SK-N-SH treated with all-trans-retinoic acid at 6 μM for 48 hours (cell line): ENCODE data around the gene NPAS3.

Experiments
- ATAC-seq: fragments of 200-7000 bp; cut with Tn5 transposase; 3 replicates; pipeline ENCODE4 v1.9.1; 2020; ENCODE audit warnings: mild to moderate bottlenecking, moderate library complexity
- ARNTL ChIP-seq: fragments of 450-650 bp; formaldehyde crosslinking; IDR thresholded peaks from 2 replicates; pipeline ENCODE4 v1.5.0; 2020; ENCODE audit warnings: low read depth, mild to moderate bottlenecking, moderate library complexity, borderline replicate concordance
- BACH2 ChIP-seq: fragments of 250-450 bp; sonication (Bioruptor Pico); IDR thresholded peaks from 2 replicates; pipeline ENCODE4 v1.9.0; 2021; ENCODE audit warnings: mild to moderate bottlenecking, borderline replicate concordance
- CSDC2 ChIP-seq: fragments of 250-450 bp; sonication (Bioruptor Pico); IDR thresholded peaks from 2 replicates; pipeline ENCODE4 v1.5.0; 2020; ENCODE audit warnings: mild to moderate bottlenecking, moderate library complexity
- ESRRG ChIP-seq: fragments of 250-450 bp; sonication (Bioruptor Pico); IDR thresholded peaks from 2 replicates; pipeline ENCODE4 v1.6.1; 2021; ENCODE audit warnings: mild to moderate bottlenecking
- ISL1 ChIP-seq: fragments of 250-450 bp; sonication (Bioruptor Pico); IDR thresholded peaks from 2 replicates; pipeline ENCODE4 v2.1.2; 2022; ENCODE audit warnings: mild to moderate bottlenecking, moderate library complexity
- OSR1 ChIP-seq: fragments of 250-450 bp; sonication (Bioruptor Pico); IDR thresholded peaks from 2 replicates; pipeline ENCODE4 v1.8.0; 2022; ENCODE audit warnings: moderate library complexity, mild to moderate bottlenecking, inconsistent platforms
- POU6F1 ChIP-seq: fragments of 250-450 bp; sonication (Bioruptor Pico); IDR thresholded peaks from 2 replicates; pipeline ENCODE4 v1.8.0; 2021; ENCODE audit warnings: low read depth, mild to moderate bottlenecking, moderate library complexity, borderline replicate concordance
- PPARA ChIP-seq: fragments of 250-450 bp; sonication (Bioruptor Pico); IDR thresholded peaks from 2 replicates; pipeline ENCODE4 v1.5.0; 2020; ENCODE audit warnings: mild to moderate bottlenecking, borderline replicate concordance
- RARB ChIP-seq: fragments of 250-450 bp; sonication (Bioruptor Pico); IDR thresholded peaks from 2 replicates; pipeline ENCODE4 v1.8.0; 2021; ENCODE audit warnings: mild to moderate bottlenecking, moderate library complexity
- SNAI2 ChIP-seq: fragments of 250-450 bp; sonication (Bioruptor Pico); IDR thresholded peaks from 2 replicates; pipeline ENCODE4 v1.5.0; 2020; ENCODE audit warnings: mild to moderate bottlenecking, moderate library complexity
- TCF4 ChIP-seq: fragments of 250-450 bp; sonication (Bioruptor Pico); IDR thresholded peaks from 2 replicates; pipeline ENCODE4 v1.8.0; 2021; ENCODE audit warnings: mild to moderate bottlenecking, moderate library complexity, borderline replicate concordance
- ZFP3 ChIP-seq: fragments of 250-450 bp; sonication (Bioruptor Pico); IDR thresholded peaks from 2 replicates; pipeline ENCODE4 v1.5.0; 2020; ENCODE audit warnings: mild to moderate bottlenecking, moderate library complexity
- ZNF565 ChIP-seq: fragments of 450-650 bp; formaldehyde crosslinking; conservative IDR thresholded peaks from 2 replicates; pipeline ENCODE4 v1.5.0; 2020; ENCODE audit warnings: low read depth, mild to moderate bottlenecking, moderate library complexity
- ZNF70 ChIP-seq: fragments of 450-650 bp; formaldehyde crosslinking; IDR thresholded peaks from 2 replicates; pipeline ENCODE4 v1.5.0; 2020; ENCODE audit warnings: mild to moderate bottlenecking, moderate library complexity
- TF ChIP-seq, protein P1 (sequence below): fragments of 250-450 bp; sonication (Bioruptor Pico); IDR thresholded peaks from 2 replicates; pipeline ENCODE4 v1.5.1; 2021; ENCODE audit warnings: mild to moderate bottlenecking, moderate library complexity
- TF ChIP-seq, protein P2 (sequence below): fragments of 250-450 bp; sonication (Bioruptor Pico); IDR thresholded peaks from 2 replicates; pipeline ENCODE4 v1.8.0; 2020; ENCODE audit warnings: mild to moderate bottlenecking, moderate library complexity, borderline replicate concordance
- TF ChIP-seq, protein P3 (sequence below): fragments of 250-450 bp; sonication (Bioruptor Pico); IDR thresholded peaks from 2 replicates; pipeline ENCODE4 v1.5.0; 2020; ENCODE audit warnings: mild to moderate bottlenecking, moderate library complexity

Gene NPAS3

DNA sequence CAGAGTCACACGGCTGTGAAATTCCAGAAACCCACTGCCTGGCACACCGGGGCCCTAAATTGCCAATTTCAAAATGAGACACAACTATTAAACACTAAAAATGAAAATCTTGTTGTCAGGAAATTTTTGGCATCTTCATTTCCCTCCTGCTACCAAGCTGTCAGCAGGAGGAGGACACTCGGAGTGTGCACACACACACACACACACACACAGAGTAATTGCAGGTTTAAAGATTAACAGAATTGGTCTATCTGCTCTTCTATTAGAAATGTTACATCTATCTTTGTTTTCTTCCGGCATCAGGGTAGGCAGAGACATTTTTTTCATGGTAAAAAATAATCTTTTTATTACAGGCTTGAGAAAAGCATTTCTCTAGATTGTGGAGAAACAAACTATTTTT, 698.0 kb downstream of the NPAS3 start:
- no peak for ATAC-seq
- TF ChIP-seq CSDC2 (CRISPR knock-in tag), result no peak
- no peak for TF ChIP-seq ZNF70
- TF ChIP-seq, protein P1, sequence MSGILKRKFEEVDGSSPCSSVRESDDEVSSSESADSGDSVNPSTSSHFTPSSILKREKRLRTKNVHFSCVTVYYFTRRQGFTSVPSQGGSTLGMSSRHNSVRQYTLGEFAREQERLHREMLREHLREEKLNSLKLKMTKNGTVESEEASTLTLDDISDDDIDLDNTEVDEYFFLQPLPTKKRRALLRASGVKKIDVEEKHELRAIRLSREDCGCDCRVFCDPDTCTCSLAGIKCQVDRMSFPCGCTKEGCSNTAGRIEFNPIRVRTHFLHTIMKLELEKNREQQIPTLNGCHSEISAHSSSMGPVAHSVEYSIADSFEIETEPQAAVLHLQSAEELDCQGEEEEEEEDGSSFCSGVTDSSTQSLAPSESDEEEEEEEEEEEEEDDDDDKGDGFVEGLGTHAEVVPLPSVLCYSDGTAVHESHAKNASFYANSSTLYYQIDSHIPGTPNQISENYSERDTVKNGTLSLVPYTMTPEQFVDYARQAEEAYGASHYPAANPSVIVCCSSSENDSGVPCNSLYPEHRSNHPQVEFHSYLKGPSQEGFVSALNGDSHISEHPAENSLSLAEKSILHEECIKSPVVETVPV (CRISPR knock-in tag), result no peak
- no peak for TF ChIP-seq PPARA
- TF ChIP-seq ISL1, result no peak
- TF ChIP-seq OSR1 (CRISPR knock-in tag), result no peak
- TF ChIP-seq RARB, result no peak
- TF ChIP-seq, all 23 proteins: peak for 0

DNA sequence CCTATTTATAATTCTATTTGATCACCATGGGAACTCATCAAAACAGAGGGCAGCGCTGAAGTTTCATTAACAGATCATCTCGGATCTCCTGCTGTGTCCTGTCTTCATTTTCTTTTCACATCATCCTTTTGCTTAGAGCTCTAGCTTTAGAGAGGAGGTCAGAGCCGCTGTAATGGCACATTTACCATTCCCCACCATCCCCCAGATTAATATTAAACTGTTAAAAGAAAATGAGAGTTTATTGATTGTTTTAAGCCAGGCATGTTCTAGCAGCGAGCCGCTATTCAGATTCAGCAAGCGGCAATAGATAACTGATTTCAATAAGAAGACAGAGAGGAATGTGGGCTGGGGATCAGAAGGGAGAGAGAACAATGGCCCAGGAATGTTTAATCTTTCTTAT, 703.4 kb downstream of the NPAS3 start:
- ATAC-seq, result no peak
- no peak for TF ChIP-seq BACH2
- TF ChIP-seq, protein P2, sequence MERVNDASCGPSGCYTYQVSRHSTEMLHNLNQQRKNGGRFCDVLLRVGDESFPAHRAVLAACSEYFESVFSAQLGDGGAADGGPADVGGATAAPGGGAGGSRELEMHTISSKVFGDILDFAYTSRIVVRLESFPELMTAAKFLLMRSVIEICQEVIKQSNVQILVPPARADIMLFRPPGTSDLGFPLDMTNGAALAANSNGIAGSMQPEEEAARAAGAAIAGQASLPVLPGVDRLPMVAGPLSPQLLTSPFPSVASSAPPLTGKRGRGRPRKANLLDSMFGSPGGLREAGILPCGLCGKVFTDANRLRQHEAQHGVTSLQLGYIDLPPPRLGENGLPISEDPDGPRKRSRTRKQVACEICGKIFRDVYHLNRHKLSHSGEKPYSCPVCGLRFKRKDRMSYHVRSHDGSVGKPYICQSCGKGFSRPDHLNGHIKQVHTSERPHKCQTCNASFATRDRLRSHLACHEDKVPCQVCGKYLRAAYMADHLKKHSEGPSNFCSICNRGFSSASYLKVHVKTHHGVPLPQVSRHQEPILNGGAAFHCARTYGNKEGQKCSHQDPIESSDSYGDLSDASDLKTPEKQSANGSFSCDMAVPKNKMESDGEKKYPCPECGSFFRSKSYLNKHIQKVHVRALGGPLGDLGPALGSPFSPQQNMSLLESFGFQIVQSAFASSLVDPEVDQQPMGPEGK (CRISPR knock-in tag), result no peak
- TF ChIP-seq, protein P1 (CRISPR knock-in tag), result no peak
- no peak for TF ChIP-seq ZFP3 (CRISPR knock-in tag)
- TF ChIP-seq TCF4 (CRISPR knock-in tag), result no peak

DNA sequence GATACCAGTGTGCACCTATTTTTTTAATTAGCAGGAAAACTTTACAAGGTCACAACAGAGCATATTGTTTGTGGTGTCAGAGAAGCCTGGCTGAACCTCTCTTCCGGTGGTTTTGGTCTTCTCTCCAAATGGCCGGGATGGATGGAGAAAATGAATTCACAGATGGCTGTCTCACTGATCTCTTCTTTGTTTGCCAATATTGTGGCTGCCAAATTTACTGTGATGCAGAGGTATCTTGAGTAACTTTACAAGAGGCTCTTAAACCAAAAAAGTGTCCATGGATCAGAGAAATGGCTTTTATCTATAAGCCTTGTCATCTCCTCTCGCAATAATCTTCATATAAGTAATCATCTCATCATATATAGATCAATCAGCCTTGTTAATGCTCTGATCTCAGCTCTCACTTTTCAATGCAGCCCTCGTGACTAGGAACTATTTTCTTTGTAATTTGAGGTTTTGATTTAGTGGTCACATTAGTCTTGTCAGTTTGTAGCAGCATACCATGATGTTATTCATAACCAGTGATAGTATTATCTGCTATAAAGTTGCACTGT, 704.1 kb downstream of the NPAS3 start:
- peak; percentile 40 for TF ChIP-seq ISL1
- TF ChIP-seq, protein P3, sequence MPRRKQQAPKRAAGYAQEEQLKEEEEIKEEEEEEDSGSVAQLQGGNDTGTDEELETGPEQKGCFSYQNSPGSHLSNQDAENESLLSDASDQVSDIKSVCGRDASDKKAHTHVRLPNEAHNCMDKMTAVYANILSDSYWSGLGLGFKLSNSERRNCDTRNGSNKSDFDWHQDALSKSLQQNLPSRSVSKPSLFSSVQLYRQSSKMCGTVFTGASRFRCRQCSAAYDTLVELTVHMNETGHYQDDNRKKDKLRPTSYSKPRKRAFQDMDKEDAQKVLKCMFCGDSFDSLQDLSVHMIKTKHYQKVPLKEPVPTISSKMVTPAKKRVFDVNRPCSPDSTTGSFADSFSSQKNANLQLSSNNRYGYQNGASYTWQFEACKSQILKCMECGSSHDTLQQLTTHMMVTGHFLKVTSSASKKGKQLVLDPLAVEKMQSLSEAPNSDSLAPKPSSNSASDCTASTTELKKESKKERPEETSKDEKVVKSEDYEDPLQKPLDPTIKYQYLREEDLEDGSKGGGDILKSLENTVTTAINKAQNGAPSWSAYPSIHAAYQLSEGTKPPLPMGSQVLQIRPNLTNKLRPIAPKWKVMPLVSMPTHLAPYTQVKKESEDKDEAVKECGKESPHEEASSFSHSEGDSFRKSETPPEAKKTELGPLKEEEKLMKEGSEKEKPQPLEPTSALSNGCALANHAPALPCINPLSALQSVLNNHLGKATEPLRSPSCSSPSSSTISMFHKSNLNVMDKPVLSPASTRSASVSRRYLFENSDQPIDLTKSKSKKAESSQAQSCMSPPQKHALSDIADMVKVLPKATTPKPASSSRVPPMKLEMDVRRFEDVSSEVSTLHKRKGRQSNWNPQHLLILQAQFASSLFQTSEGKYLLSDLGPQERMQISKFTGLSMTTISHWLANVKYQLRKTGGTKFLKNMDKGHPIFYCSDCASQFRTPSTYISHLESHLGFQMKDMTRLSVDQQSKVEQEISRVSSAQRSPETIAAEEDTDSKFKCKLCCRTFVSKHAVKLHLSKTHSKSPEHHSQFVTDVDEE (CRISPR knock-in tag), result no peak
- ATAC-seq, result no peak

DNA sequence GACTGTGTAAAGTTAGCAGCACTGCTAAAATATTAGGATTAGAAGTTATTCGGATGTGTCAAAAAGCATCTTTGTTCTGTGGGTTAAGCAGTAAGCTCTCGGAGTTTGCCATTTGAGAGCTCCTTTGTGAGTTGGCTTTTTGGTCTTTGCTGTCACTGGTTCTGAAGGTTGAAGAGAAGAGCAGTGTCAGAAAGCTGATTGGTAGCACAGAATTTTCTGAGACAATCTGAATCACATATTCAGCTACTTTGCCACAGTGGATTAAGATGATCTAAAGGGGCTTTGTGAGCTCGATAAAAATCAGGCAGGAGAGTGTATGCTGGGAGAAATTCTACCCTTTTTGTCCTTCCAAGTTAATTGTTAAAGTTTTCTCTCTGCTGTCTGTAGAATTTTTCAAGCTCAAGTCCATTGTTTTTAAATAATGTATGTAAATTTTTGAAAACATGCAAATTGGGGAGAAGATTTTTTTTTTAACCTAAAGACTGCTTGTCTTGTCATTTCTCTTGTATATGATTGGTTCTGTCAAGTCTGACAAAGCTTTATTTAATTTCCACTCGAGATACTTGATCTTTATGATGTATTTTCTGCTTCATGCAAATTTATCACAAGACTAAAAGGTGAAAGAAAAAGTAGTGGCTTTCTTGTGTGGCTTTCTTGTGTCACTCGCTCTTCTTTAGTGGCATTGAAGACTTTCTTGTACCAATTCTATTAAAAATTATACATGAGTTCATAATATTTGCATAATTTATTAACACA, 704.9 kb downstream of the NPAS3 start:
- no peak for ATAC-seq
- TF ChIP-seq ZNF565 (CRISPR knock-in tag), result no peak
- no peak for TF ChIP-seq ZFP3 (CRISPR knock-in tag)
- TF ChIP-seq BACH2, result no peak
- no peak for TF ChIP-seq POU6F1
- TF ChIP-seq, protein P3 (CRISPR knock-in tag), result no peak
- TF ChIP-seq ESRRG (CRISPR knock-in tag), result no peak
- no peak for TF ChIP-seq PPARA
- TF ChIP-seq OSR1 (CRISPR knock-in tag), result no peak
- no peak for TF ChIP-seq CSDC2 (CRISPR knock-in tag)
- TF ChIP-seq SNAI2, result no peak
- no peak for TF ChIP-seq TCF4 (CRISPR knock-in tag)
- TF ChIP-seq ARNTL (CRISPR knock-in tag), result no peak
- TF ChIP-seq, protein P1 (CRISPR knock-in tag), result no peak
- TF ChIP-seq, protein P2 (CRISPR knock-in tag), result no peak
- TF ChIP-seq, all 23 proteins: peak for 0
